Effector memory CD4-positive, alpha-beta T cell (primary cell): ENCODE data around the gene ARPP21.
"Not testable (repeated sequence)": the region's sequence is repeated elsewhere in the genome, so short reads cannot be mapped to it uniquely, and the experiment has no call there.

Source experiments
- DNase-seq, 3 donors: peaks; one replicate each; pipeline ENCODE4 v3.0.0-alpha.2; 2020
- H3K27ac ChIP-seq: 2 replicates; pipeline ENCODE4 v1.7.0; 2013; ENCODE audit warnings: mild to moderate bottlenecking, low read length, moderate library complexity; ENCODE audit not compliant: insufficient read depth, poor library complexity, severe bottlenecking
- H3K27me3 ChIP-seq: replicated peaks from 2 replicates; pipeline ENCODE4 v1.7.0; 2013; ENCODE audit warnings: mild to moderate bottlenecking, low read length; ENCODE audit not compliant: insufficient read depth, control insufficient read depth, poor library complexity, severe bottlenecking
- H3K36me3 ChIP-seq: 2 replicates; pipeline ENCODE4 v1.7.0; 2013; ENCODE audit warnings: mild to moderate bottlenecking, low read length, moderate library complexity; ENCODE audit not compliant: control insufficient read depth, insufficient read depth
- H3K4me1 ChIP-seq: 2 replicates; pipeline ENCODE4 v1.7.0; 2013; ENCODE audit warnings: low read length, mild to moderate bottlenecking; ENCODE audit not compliant: control insufficient read depth, insufficient read depth, poor library complexity, severe bottlenecking
- H3K4me3 ChIP-seq: 2 replicates; pipeline ENCODE4 v1.7.0; 2013; ENCODE audit warnings: low read length, low read depth, mild to moderate bottlenecking; ENCODE audit not compliant: insufficient read depth, poor library complexity, severe bottlenecking
- H3K9me3 ChIP-seq: 2 replicates; pipeline ENCODE4 v1.7.0; 2013; ENCODE audit warnings: mild to moderate bottlenecking, low read length, moderate library complexity; ENCODE audit not compliant: control insufficient read depth

Gene ARPP21

DNA sequence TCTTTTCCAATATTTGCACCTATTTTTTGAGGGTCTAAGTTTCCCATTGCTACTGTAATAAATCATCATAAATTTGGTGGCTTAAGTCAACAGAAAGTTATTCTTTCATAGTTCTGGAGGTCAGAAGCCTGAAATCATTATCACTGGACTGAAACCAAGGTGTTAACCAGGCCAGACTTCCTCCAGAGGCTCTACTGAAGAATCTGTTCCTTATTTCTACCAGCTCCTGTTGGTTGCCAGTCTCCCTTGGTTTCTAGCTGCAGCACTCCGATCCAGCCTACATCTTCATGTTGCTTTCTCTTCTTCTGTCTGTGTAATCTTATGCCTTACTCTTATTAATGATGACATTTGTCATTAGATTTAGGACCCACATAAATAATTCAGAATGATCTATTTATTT, 22.0 kb upstream of the ARPP21 start:
- H3K27me3 ChIP-seq = no peaks in the 10 kb centered on the region
- H3K4me3 ChIP-seq = no peak overlapping the region
- H3K4me1 ChIP-seq = no peaks in the 10 kb centered on the region

DNA sequence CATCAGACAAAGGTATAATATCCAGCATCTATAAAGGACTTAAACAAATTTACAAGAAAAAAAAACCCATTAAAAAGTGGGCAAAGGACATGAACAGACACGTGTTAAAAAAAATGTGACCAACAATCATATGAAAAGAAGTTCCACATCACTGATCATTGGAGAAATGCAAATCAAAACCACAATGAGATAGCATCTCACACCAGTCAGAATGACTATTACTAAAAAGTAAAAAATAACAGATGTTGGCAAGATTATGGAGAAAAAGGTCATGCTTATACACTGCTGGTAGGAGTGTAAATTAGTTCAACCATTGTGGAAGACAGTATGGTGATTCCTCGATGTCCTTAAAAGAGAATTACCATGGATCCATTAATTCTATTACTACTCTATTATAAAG, 19.1 kb upstream of the ARPP21 start:
- H3K36me3 ChIP-seq, H3K4me1 ChIP-seq, H3K4me3 ChIP-seq, H3K27me3 ChIP-seq, H3K9me3 ChIP-seq, H3K27ac ChIP-seq, DNase-seq: not testable (repeated sequence)

More for the DNA sequence above, 22.0 kb upstream of the ARPP21 start:
- no peaks in the 10 kb centered on the region for H3K36me3 ChIP-seq
- no peak overlapping the region for H3K27ac ChIP-seq
- DNase-seq = no peak
- no peaks in the 10 kb centered on the region for H3K9me3 ChIP-seq

DNA sequence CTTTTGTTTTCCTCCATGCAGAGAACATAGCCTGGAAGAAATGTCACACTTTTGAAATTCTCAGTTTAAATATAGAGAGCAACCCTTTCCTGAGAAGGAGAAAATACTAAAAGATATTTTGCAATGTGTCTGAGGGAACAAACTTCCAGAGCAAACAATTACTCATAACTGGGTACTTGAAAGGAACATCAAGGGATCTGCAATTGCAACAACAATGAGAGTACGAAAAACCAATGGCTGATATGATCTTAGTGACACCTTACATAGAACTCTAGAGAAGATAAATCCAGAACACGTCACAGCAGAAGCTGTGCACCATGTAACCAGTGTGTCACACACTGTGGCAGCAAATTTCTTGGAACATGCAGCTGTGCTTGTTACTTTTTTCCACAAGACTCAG, 14.6 kb upstream of the ARPP21 start:
- H3K4me3 ChIP-seq = no peak overlapping the region
- no peak for DNase-seq
- no peaks in the 10 kb centered on the region for H3K27me3 ChIP-seq
- no peaks in the 10 kb centered on the region for H3K36me3 ChIP-seq
- H3K27ac ChIP-seq = no peak overlapping the region
- no peaks in the 10 kb centered on the region for H3K4me1 ChIP-seq
- no peaks in the 10 kb centered on the region for H3K9me3 ChIP-seq

DNA sequence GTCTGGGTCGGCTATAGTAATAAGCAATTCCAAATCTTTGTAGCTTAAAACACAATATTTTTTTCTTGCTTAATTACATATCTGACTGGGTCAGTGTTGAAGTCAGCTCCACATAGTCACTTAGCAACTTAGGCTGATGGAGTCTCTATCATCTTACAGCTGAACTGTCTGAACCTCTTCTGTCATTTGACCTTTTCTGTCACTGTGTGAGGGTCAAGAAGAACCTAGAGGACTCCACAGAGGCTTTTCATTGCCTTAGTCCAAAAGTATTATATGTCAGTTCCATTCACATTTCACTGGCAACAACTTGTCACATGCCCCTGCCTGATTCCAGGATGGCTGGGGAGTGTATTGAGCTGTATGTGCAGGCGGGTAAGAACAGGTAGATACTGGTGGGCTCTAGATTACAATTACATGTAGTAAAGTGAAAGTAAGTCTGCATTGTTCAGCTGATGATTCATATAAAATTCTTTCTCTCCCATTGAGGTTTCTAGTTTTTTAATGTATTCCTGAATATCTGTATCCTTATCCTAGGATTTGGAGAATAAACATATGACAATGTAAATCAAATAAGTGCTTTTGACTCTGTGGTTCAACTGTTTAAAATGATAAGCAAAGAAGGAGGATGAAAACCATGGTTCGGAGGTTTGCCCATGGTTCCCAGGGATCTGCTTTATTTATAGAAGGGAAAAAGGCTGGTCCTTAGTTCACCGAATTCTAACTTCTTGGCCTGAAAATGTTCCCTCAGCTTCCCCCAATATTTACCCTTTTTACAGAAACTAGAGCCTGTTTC, 5.8 kb upstream of the ARPP21 start:
- Histone ChIP-seq H3K36me3 (no peaks in the 10 kb centered on the region), H3K9me3 (no peaks in the 10 kb centered on the region), H3K4me3 (no peak overlapping the region), H3K27ac (no peak overlapping the region), H3K27me3 (no peaks in the 10 kb centered on the region), H3K4me1 (no peaks in the 10 kb centered on the region)
- DNase-seq = no peak

DNA sequence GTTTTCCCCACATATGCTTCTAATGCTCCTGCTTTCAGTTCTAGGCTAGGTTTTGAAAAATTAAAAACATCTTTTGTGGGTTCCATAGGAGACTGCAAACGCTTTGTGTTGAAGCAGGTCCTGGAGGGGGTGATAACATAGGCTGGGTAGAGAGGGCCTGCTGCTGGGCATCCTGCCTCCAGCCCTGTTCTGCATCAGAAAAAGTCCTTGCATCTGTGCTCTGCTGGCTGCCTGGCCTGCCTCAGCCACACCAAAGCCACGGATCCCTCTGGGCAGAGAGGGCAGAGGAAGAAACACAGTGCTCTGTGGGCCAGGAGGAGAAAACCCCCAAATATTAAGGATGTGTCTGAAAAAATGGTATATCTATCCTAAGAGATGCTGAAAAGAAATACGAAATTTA, 3.9 kb upstream of the ARPP21 start:
- no peaks in the 10 kb centered on the region for H3K9me3 ChIP-seq
- H3K36me3 ChIP-seq = no peaks in the 10 kb centered on the region
- H3K27ac ChIP-seq = no peak overlapping the region
- DNase-seq = no peak
- H3K27me3 ChIP-seq = peaks cover 2% of the 10 kb centered on the region
- no peak overlapping the region for H3K4me3 ChIP-seq
- H3K4me1 ChIP-seq = no peaks in the 10 kb centered on the region

DNA sequence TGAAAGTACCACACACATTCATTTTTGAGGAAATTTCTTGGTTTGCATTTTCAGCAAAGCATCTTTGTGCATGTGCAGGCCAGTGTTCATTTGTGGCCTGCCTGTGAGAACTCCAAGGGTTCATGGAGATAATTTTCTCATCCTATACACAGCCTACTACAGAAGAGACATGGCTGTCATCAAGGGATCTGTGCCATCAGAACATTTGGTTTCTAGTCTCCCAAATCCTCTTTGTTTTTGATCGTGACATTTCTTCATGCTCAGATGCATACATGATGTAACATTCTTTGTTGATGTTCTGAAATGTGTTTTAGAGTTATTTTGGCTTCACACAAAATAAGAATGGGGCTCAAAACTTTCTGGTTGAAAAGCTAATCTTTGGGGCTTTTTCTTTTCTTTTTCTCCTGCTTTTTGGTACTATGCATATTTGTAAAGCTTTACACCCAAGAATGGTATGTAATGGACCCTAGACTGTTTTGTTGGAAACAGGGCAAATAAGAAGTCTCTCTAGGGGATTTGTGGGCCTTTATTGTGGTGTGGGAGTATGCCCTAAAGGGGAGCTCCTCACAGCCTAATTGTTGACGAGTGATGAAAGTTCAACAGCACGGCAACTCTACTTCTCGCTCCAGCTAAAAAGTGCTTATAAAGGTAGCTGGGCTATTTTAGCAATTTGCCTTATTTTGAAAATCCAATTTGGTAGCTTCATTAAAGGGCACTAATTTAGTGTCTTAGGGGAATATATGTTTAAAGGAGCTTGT, 3.2 kb upstream of the ARPP21 start:
- no peaks in the 10 kb centered on the region for H3K9me3 ChIP-seq
- DNase-seq = no peak
- no peaks in the 10 kb centered on the region for H3K4me1 ChIP-seq

DNA sequence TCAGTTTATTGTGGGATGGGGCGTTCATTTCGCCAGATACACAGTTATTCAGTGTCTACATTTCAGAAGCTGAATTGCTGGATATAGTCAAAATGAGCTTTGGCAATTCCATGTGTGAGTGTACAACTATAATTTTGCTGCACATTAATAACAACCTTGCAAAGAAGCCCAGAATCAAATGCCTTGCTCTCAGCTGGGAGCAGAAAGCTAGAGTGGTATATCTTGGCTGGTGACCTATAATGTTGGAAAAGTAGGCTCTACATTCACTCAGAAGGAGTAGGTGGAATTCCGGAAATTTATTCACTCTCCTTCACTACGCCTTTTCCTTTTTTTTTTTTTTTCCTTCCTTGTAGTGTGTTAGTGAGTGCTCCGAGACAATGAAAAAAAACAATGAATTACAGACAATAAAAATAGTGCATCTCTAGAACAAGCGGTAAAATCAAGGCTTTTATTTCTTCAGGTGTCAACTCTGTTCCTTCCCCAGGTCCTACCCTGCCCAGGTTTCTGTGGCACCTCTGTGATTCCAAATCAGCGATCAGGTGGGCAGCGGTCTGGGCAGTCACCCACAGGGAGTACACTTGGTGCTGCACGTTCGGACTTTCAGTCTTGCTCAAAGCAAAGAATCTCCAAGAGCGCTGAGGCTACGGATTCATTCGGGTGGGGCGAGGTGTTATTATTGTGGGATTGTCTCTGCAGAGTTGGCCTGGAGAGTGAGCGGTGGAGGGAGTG, 910 bp upstream of the ARPP21 start:
- DNase-seq = no peak
- Histone ChIP-seq H3K27me3 (peaks cover 3% of the 10 kb centered on the region), H3K36me3 (no peaks in the 10 kb centered on the region), H3K9me3 (no peaks in the 10 kb centered on the region), H3K27ac (no peak overlapping the region), H3K4me3 (no peak overlapping the region), H3K4me1 (no peaks in the 10 kb centered on the region)

More for the DNA sequence above, 3.2 kb upstream of the ARPP21 start:
- H3K36me3 ChIP-seq = no peaks in the 10 kb centered on the region
- H3K4me3 ChIP-seq = no peak overlapping the region
- H3K27me3 ChIP-seq = peaks cover 3% of the 10 kb centered on the region
- H3K27ac ChIP-seq = no peak overlapping the region

DNA sequence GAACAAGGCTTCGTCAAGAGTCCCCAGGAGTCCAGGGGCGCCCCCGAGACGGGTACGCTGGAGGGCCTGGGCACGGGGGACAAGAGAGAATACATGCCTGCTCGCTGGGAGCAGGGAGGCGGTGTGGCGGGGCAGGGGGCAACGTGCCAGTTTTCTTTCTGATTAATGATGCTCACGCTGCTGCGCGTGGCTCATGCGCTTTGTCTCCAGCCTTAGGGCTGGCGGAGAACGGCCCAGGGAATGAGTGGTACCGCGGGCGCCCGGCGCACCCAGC, 408 bp upstream of the ARPP21 start:
- H3K27me3 ChIP-seq = peaks cover 3% of the 10 kb centered on the region
- H3K4me1 ChIP-seq = no peaks in the 10 kb centered on the region
- no peaks in the 10 kb centered on the region for H3K9me3 ChIP-seq
- no peak overlapping the region for H3K27ac ChIP-seq
- no peaks in the 10 kb centered on the region for H3K36me3 ChIP-seq
- no peak for DNase-seq
- no peak overlapping the region for H3K4me3 ChIP-seq

DNA sequence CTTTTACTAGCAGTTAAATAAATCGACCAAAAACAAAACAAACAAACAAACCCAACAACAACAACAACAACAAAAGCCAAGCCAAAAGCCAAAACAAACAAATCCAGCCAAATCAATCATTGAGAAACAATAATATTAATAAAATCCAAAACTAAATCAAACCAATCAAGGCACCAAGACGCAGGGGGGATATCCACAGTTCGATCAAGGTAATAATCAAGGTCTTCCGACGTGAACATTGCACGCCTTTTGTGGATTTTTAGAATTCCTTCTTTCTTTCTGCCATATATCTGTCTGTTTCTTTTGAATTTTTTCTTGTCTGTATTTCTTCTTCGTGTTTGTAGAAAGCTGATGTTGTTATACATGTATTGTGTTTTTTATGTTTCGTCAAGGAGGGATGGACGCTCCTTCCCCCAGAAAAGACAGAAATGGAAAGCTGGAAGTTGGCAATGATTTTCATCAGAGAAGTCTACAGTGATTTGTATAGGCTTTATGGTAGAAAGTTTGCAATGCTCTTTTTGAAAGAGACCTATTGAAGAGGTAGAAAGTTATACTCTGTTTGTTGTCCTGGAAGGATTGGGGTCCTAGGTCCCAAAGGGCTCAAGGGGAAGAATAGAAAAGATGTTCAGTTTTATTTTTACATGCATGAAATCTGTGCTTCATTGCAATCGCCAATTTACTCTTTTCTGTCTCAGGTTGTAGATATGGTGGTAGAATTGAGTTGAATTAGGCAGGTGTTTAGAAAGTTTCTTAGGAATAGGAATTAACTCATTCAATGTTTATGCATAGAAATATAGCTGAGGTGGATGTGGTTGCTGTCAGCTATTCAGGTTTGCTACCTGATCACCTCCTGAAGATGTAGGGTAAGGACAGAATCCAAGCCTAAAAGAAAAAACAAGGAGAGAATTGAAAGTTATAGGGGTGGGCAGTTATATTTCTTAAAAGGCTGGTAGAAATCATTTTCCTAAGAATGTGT, 1.2 kb downstream of the ARPP21 start:
- peaks cover 3% of the 10 kb centered on the region for H3K27me3 ChIP-seq
- no peaks in the 10 kb centered on the region for H3K4me1 ChIP-seq
- no peak overlapping the region for H3K4me3 ChIP-seq
- H3K36me3 ChIP-seq = no peaks in the 10 kb centered on the region
- DNase-seq = no peak
- H3K27ac ChIP-seq = no peak overlapping the region
- H3K9me3 ChIP-seq = no peaks in the 10 kb centered on the region
